Stimulated activated naive CD8-positive, alpha-beta T cell treated with anti-CD3 and anti-CD28 coated beads, Interleukin-15, Interleukin-2, amounts not matched to agents 100 ng/mL and 50 ng/mL, for 24 hours (primary cell): ENCODE data around the gene GNB1L.
A peak's percentile ranks its signal among the peaks of the same experiment; 100 is the strongest.

ENCODE experiments used
- H3K27ac Mint-ChIP-seq: one replicate; pipeline ENCODE4 v1.8.0; 2021; ENCODE audit warnings: mild to moderate bottlenecking, mixed read lengths
- H3K27me3 Mint-ChIP-seq: one replicate; pipeline ENCODE4 v1.8.0; 2021; ENCODE audit warnings: mixed read lengths
- H3K36me3 Mint-ChIP-seq: one replicate; pipeline ENCODE4 v1.8.0; 2021; ENCODE audit warnings: low read depth, mixed read lengths
- H3K4me1 Mint-ChIP-seq: one replicate; pipeline ENCODE4 v1.8.0; 2021; ENCODE audit warnings: low read depth, mixed read lengths
- H3K4me3 Mint-ChIP-seq: one replicate; pipeline ENCODE4 v1.8.0; 2021; ENCODE audit warnings: mild to moderate bottlenecking, mixed read lengths
- H3K9me3 Mint-ChIP-seq: one replicate; pipeline ENCODE4 v1.8.0; 2021; ENCODE audit warnings: mixed read lengths

The GNB1L gene

GRCh38 chr22:19848298-19849224 lies 6.1 kb downstream of the GNB1L start:
- Mint-ChIP-seq H3K27ac (no peak overlapping the region), H3K27me3 (no peaks in the 10 kb centered on the region), H3K36me3 (peaks cover 46% of the 10 kb centered on the region), H3K4me3 (no peak overlapping the region), H3K4me1 (peaks cover 47% of the 10 kb centered on the region), H3K9me3 (no peaks in the 10 kb centered on the region)

GRCh38 chr22:19847345-19847632 lies 7.4 kb downstream of the GNB1L start:
- H3K27ac Mint-ChIP-seq: no peak overlapping the region
- H3K4me3 Mint-ChIP-seq: no peak overlapping the region
- peaks cover 35% of the 10 kb centered on the region for H3K4me1 Mint-ChIP-seq
- H3K9me3 Mint-ChIP-seq: no peaks in the 10 kb centered on the region
- no peaks in the 10 kb centered on the region for H3K27me3 Mint-ChIP-seq
- peaks cover 37% of the 10 kb centered on the region for H3K36me3 Mint-ChIP-seq

- Mint-ChIP-seq H3K36me3 (peaks cover 32% of the 10 kb centered on the region), H3K9me3 (no peaks in the 10 kb centered on the region), H3K27me3 (no peaks in the 10 kb centered on the region), H3K27ac (no peak overlapping the region), H3K4me1 (peaks cover 31% of the 10 kb centered on the region), H3K4me3 (no peak overlapping the region)
These were observed 7.9 kb downstream of the GNB1L start for GRCh38 chr22:19846620-19847344.

- H3K27me3 Mint-ChIP-seq: no peaks in the 10 kb centered on the region
- H3K36me3 Mint-ChIP-seq: peaks cover 20% of the 10 kb centered on the region
- H3K4me1 Mint-ChIP-seq: peaks cover 29% of the 10 kb centered on the region
- H3K27ac Mint-ChIP-seq: no peak overlapping the region
- no peaks in the 10 kb centered on the region for H3K9me3 Mint-ChIP-seq
- H3K4me3 Mint-ChIP-seq: no peak overlapping the region
These were observed 9.5 kb downstream of the GNB1L start for GRCh38 chr22:19845054-19845722.

GRCh38 chr22:19844377-19845053 lies 10.2 kb downstream of the GNB1L start:
- Mint-ChIP-seq H3K27me3 (no peaks in the 10 kb centered on the region), H3K4me3 (peak overlapping the region; percentile 20), H3K9me3 (no peaks in the 10 kb centered on the region), H3K27ac (no peak overlapping the region), H3K4me1 (peaks cover 22% of the 10 kb centered on the region), H3K36me3 (peaks cover 14% of the 10 kb centered on the region)

- Mint-ChIP-seq H3K9me3 (no peaks in the 10 kb centered on the region), H3K36me3 (peaks cover 12% of the 10 kb centered on the region), H3K27me3 (no peaks in the 10 kb centered on the region), H3K4me3 (no peak overlapping the region), H3K4me1 (peaks cover 20% of the 10 kb centered on the region), H3K27ac (no peak overlapping the region)
These were observed 10.8 kb downstream of the GNB1L start for GRCh38 chr22:19843857-19844376.

- Mint-ChIP-seq H3K4me3 (no peak overlapping the region), H3K27me3 (no peaks in the 10 kb centered on the region), H3K36me3 (peaks cover 8% of the 10 kb centered on the region), H3K9me3 (no peaks in the 10 kb centered on the region), H3K4me1 (peaks cover 14% of the 10 kb centered on the region), H3K27ac (no peak overlapping the region)
These were observed 11.4 kb downstream of the GNB1L start for GRCh38 chr22:19843107-19843856.

- Mint-ChIP-seq H3K27me3 (no peaks in the 10 kb centered on the region), H3K9me3 (no peaks in the 10 kb centered on the region), H3K4me3 (no peak overlapping the region), H3K36me3 (peaks cover 8% of the 10 kb centered on the region), H3K27ac (no peak overlapping the region), H3K4me1 (peaks cover 17% of the 10 kb centered on the region)
These were observed 12.1 kb downstream of the GNB1L start for GRCh38 chr22:19842393-19843106.

- peaks cover 19% of the 10 kb centered on the region for H3K4me1 Mint-ChIP-seq
- H3K4me3 Mint-ChIP-seq: no peak overlapping the region
- no peak overlapping the region for H3K27ac Mint-ChIP-seq
- H3K9me3 Mint-ChIP-seq: no peaks in the 10 kb centered on the region
- no peaks in the 10 kb centered on the region for H3K27me3 Mint-ChIP-seq
- peaks cover 7% of the 10 kb centered on the region for H3K36me3 Mint-ChIP-seq
These were observed 12.9 kb downstream of the GNB1L start for GRCh38 chr22:19841641-19842392.

GRCh38 chr22:19840955-19841640 lies 13.6 kb downstream of the GNB1L start:
- H3K4me3 Mint-ChIP-seq: no peak overlapping the region
- peaks cover 13% of the 10 kb centered on the region for H3K36me3 Mint-ChIP-seq
- H3K9me3 Mint-ChIP-seq: no peaks in the 10 kb centered on the region
- no peaks in the 10 kb centered on the region for H3K27me3 Mint-ChIP-seq
- H3K4me1 Mint-ChIP-seq: peaks cover 19% of the 10 kb centered on the region
- H3K27ac Mint-ChIP-seq: no peak overlapping the region

- no peak overlapping the region for H3K4me3 Mint-ChIP-seq
- no peak overlapping the region for H3K27ac Mint-ChIP-seq
These were observed 14.6 kb downstream of the GNB1L start for GRCh38 chr22:19840059-19840458.

GRCh38 chr22:19837915-19838314 lies 16.8 kb downstream of the GNB1L start:
- peaks cover 17% of the 10 kb centered on the region for H3K4me1 Mint-ChIP-seq
- H3K27me3 Mint-ChIP-seq: no peaks in the 10 kb centered on the region
- peaks cover 13% of the 10 kb centered on the region for H3K36me3 Mint-ChIP-seq
- no peak overlapping the region for H3K27ac Mint-ChIP-seq
- H3K9me3 Mint-ChIP-seq: no peaks in the 10 kb centered on the region
- H3K4me3 Mint-ChIP-seq: no peak overlapping the region

More at GRCh38 chr22:19840059-19840458, 14.6 kb downstream of the GNB1L start:
- no peaks in the 10 kb centered on the region for H3K27me3 Mint-ChIP-seq
- peaks cover 15% of the 10 kb centered on the region for H3K4me1 Mint-ChIP-seq
- H3K9me3 Mint-ChIP-seq: no peaks in the 10 kb centered on the region
- peaks cover 13% of the 10 kb centered on the region for H3K36me3 Mint-ChIP-seq
